B cell (primary cell): ENCODE results near the gene LIPN. TPM values are rescaled to one million over a fixed set of nuclear protein-coding genes. Genes with fewer than 3 reads are reported as not detected.
"Not testable (repeated sequence)": the region's sequence is repeated elsewhere in the genome, so short reads cannot be mapped to it uniquely, and the experiment has no call there.

Experiments
- ATAC-seq: fragments of 200-7000 bp; cut with Tn5 transposase; one replicate; pipeline ENCODE4 v1.10.0; 2021; ENCODE audit warnings: low read depth, mild to moderate bottlenecking, moderate number of reproducible peaks, moderate library complexity
- CTCF ChIA-PET: fragments of 350-600 bp; sonication (Branson Sonifier 250); formaldehyde crosslinking; loops from one replicate; lab custom pipeline; 2021; ENCODE audit warnings: antibody characterized with exemption, inconsistent platforms; lab: Charles Lee
- POLR2A ChIA-PET: fragments of 350-600 bp; sonication (Branson Sonifier 250); formaldehyde crosslinking; loops from one replicate; lab custom pipeline; 2021; ENCODE audit warnings: antibody characterized with exemption; lab: Charles Lee
- DNase-seq: peaks from one replicate; pipeline ENCODE4 v3.0.0; 2013
- H2AFZ ChIP-seq: 2 replicates; pipeline ENCODE4 v1.6.1; 2012; ENCODE audit warnings: mild to moderate bottlenecking, low read depth, low read length; ENCODE audit not compliant: insufficient read depth, poor library complexity, severe bottlenecking
- H3K27ac ChIP-seq, 2 donors: 1 replicate in 1 of 2; 2 replicates in 1 of 2; pipeline ENCODE4 v1.5.1; 2012 to 2013; ENCODE audit warnings: low read length in 2 of 2, mild to moderate bottlenecking in 2 of 2, moderate library complexity in 1 of 2
- H3K27me3 ChIP-seq, 4 experiments: fragments of 200-600 bp in 1 of 4; sonication (generic) in 1 of 4; replicated peaks in 1 of 4; 1 replicate in 2 of 4; 2 replicates in 2 of 4; pipeline versions ENCODE4 v1.6.1 to v1.7.0; 2013 to 2016; ENCODE audit warnings: low read length in 3 of 4, mild to moderate bottlenecking in 2 of 4, mixed read lengths in 1 of 4, moderate library complexity in 1 of 4; ENCODE audit not compliant: insufficient read depth in 4 of 4, control insufficient read depth in 3 of 4; ENCODE audit errors: control extremely low read depth in 1 of 4
- H3K36me3 ChIP-seq, 2 experiments: replicated peaks in 1 of 2; 1 replicate in 1 of 2; 2 replicates in 1 of 2; pipeline versions ENCODE4 v1.6.1 to v1.7.1; 2013; ENCODE audit warnings: low read length in 1 of 2; ENCODE audit not compliant: insufficient read depth in 2 of 2, control insufficient read depth in 1 of 2; ENCODE audit errors: control extremely low read depth in 1 of 2, extremely low read depth in 1 of 2
- H3K4me1 ChIP-seq, 2 donors: fragments of 200-600 bp in 1 of 2; sonication (generic) in 1 of 2; 1 replicate in 1 of 2; 2 replicates in 1 of 2; pipeline versions ENCODE4 v1.5.1 to v1.6.1; 2013 to 2017; ENCODE audit warnings: low read length in 2 of 2; ENCODE audit not compliant: control insufficient read depth in 2 of 2, insufficient read depth in 2 of 2
- H3K4me2 ChIP-seq: replicated peaks from 2 replicates; pipeline ENCODE3; 2012; ENCODE audit warnings: mild to moderate bottlenecking, low read depth, low read length; ENCODE audit not compliant: poor library complexity, severe bottlenecking
- H3K4me3 ChIP-seq, 5 experiments: fragments of 200-600 bp in 1 of 5; sonication (generic) in 1 of 5; 1 replicate in 3 of 5; 2 replicates in 2 of 5; pipeline versions ENCODE4 v1.5.1 to v1.7.0; 2011 to 2016; ENCODE audit warnings: low read length in 4 of 5, mild to moderate bottlenecking in 4 of 5, low read depth in 2 of 5, control low read depth in 1 of 5, moderate library complexity in 1 of 5; ENCODE audit not compliant: insufficient read depth in 1 of 5; ENCODE audit errors: control extremely low read depth in 1 of 5, extremely low read depth in 1 of 5
- H3K79me2 ChIP-seq: fragments of 200-600 bp; sonication (generic); one replicate; pipeline ENCODE4 v1.6.0; 2016; ENCODE audit warnings: low read length; ENCODE audit not compliant: control insufficient read depth, insufficient read depth
- H3K9ac ChIP-seq: fragments of 200-600 bp; sonication (generic); 2 replicates; pipeline ENCODE4 v1.6.1; 2017; ENCODE audit warnings: mild to moderate bottlenecking, low read length, moderate library complexity
- H3K9me3 ChIP-seq, 3 donors: one replicate each; pipeline versions ENCODE4 v1.6.1 to v1.7.1; 2013; ENCODE audit warnings: low read length in 2 of 3; ENCODE audit not compliant: control insufficient read depth in 2 of 3, insufficient read depth in 1 of 3; ENCODE audit errors: control extremely low read depth in 1 of 3
- H4K20me1 ChIP-seq: 2 replicates; pipeline ENCODE4 v1.6.0; 2012; ENCODE audit warnings: mild to moderate bottlenecking, low read length; ENCODE audit not compliant: insufficient read depth, control insufficient read depth, poor library complexity, severe bottlenecking
- H3K27ac Mint-ChIP-seq: one replicate; pipeline ENCODE4 v1.8.0; 2021; ENCODE audit warnings: mixed read lengths
- H3K27me3 Mint-ChIP-seq: one replicate; pipeline ENCODE4 v1.8.0; 2021; ENCODE audit warnings: mixed read lengths
- H3K4me1 Mint-ChIP-seq: one replicate; pipeline ENCODE4 v1.8.0; 2021; ENCODE audit warnings: mixed read lengths
- H3K4me3 Mint-ChIP-seq: one replicate; pipeline ENCODE4 v1.8.0; 2021; ENCODE audit warnings: mixed read lengths
- H3K9me3 Mint-ChIP-seq: one replicate; pipeline ENCODE4 v1.8.0; 2022; ENCODE audit warnings: mixed read lengths; ENCODE audit not compliant: insufficient read depth
- EZH2 ChIP-seq: IDR thresholded peaks from 2 replicates; pipeline ENCODE4 v1.6.1; 2012; ENCODE audit warnings: borderline replicate concordance, low read depth, mild to moderate bottlenecking, moderate library complexity, low read length; ENCODE audit not compliant: insufficient read depth, poor library complexity, severe bottlenecking
- WGBS: methylation state at CpG from one replicate; pipeline ENCODE4 v1.1.5; 2013; ENCODE audit warnings: missing lambda C conversion rate; ENCODE audit not compliant: insufficient coverage; 5-methylcytosine and 5-hydroxymethylcytosine counted together
- intact Hi-C: fragments of 100-400 bp; cut with micrococcal nuclease; formaldehyde crosslinking; loops from one replicate; pipeline ENCODE4 v1.10.0; 2022
- polyA plus RNA-seq: library from polyadenylated mRNA; depleted of rRNA; stranded (reverse); fragments of >200 nt; gene quantifications from 2 replicates; pipeline ENCODE4 v1.2.3, GENCODE V29; 2012
- total RNA-seq, 2 donors: library from RNA; stranded (reverse); fragments of 120-200 nt in 1 of 2; gene quantifications; 1 replicate in 1 of 2; 2 replicates in 1 of 2; pipeline versions ENCODE4 v1.2.3 to v1.2.4, GENCODE V29; 2013 to 2022
- TF ChIP-seq, protein P1 (sequence below): fragments of 200-600 bp; IDR thresholded peaks from one replicate; pipeline ENCODE4 v1.8.0; 2022; ENCODE audit warnings: antibody characterized with exemption, mild to moderate bottlenecking

Gene LIPN
- total and polyA plus RNA-seq, 2 donors (not counting 1 experiment from before 2014, with no cell fraction given): 0.12 TPM; not detected in 1

DNA sequence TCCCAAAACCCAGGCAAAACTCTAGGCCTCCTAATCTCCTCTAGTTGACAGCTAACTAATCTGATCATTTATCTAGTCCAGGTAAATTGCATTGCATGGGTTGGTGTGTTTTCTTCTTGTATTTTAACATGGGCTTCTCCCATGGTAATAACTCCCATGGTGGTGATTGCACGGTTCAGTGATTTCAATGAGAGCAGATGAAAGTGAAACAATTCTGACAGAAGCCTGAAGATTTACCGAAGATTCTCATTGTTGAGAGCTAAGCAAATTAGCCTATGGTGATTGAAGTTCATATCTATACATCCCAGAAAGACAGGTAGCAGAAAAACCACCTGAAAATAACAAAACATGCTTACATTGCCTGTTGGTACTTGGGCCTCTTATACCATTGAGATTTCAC lies 26.6 kb upstream of the LIPN start:
- DNase-seq (peak; percentile 20), ATAC-seq (no peak)
- no peak overlapping the region for H3K27ac ChIP-seq
- H3K4me1 ChIP-seq: peaks cover 5 to 6% of the 10 kb centered on the region in 2 donors
- H2AFZ ChIP-seq: peak overlapping the region; percentile 36
- H3K9ac ChIP-seq: no peak overlapping the region
- H3K36me3 ChIP-seq: no peaks in the 10 kb centered on the region
- no CpG with 5 or more reads among the region's 2 CpGs for WGBS
- Mint-ChIP-seq H3K27me3 (peaks cover 8% of the 10 kb centered on the region), H3K4me3 (no peak overlapping the region), H3K9me3 (no peaks in the 10 kb centered on the region), H3K27ac (no peak overlapping the region), H3K4me1 (peaks cover 11% of the 10 kb centered on the region)
- intact Hi-C loops: no loop called here
- no peaks in the 10 kb centered on the region for H3K27me3 ChIP-seq
- H3K79me2 ChIP-seq: no peaks in the 10 kb centered on the region
- ChIA-PET POLR2A (no interaction called here), CTCF (no interaction called here)
- H3K4me2 ChIP-seq: peak overlapping the region; percentile 7
- no peak for TF ChIP-seq EZH2
- H4K20me1 ChIP-seq: no peaks in the 10 kb centered on the region
- H3K4me3 ChIP-seq: no peak overlapping the region
- no peaks in the 10 kb centered on the region for H3K9me3 ChIP-seq

DNA sequence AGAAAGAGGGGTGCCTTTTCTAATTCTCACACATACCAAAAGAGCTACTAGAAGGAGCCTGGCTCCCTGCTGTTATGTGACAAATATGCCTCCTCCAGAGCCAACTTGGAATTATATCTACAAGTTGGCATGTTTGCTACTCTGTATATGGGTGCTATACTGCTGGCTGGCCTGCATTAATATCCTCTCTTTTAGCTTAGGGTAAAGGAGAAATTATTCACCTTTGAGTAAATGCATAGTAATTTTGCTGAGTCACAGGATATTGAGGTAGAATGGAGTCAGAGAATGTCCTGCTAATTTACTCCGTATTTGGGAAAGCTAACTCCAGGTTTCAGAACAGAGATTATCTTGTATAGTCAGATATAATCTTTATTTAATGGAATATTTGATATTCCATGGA lies 24.2 kb upstream of the LIPN start:
- no peaks in the 10 kb centered on the region for H3K36me3 ChIP-seq
- no peak overlapping the region for H3K4me3 ChIP-seq
- Mint-ChIP-seq H3K27ac (no peak overlapping the region), H3K4me1 (peaks cover 11% of the 10 kb centered on the region), H3K27me3 (peaks cover 14% of the 10 kb centered on the region), H3K4me3 (no peak overlapping the region), H3K9me3 (no peaks in the 10 kb centered on the region)
- CTCF ChIA-PET: no interaction called here
- no peak overlapping the region for H3K9ac ChIP-seq
- H3K4me2 ChIP-seq: no peak overlapping the region
- POLR2A ChIA-PET: no interaction called here
- no peaks in the 10 kb centered on the region for H3K9me3 ChIP-seq
- peaks cover 5 to 6% of the 10 kb centered on the region in 2 donors for H3K4me1 ChIP-seq
- H3K27me3 ChIP-seq: peaks cover 0 to 2% (median 0%) of the 10 kb centered on the region in 4 experiments
- intact Hi-C loops: no loop called here
- no peak overlapping the region for H3K27ac ChIP-seq
- no CpG with 5 or more reads among the region's 1 CpG for whole genome bisulfite sequencing
- DNase-seq (no peak), ATAC-seq (no peak)
- no peak overlapping the region for H2AFZ ChIP-seq
- TF ChIP-seq, protein P1, sequence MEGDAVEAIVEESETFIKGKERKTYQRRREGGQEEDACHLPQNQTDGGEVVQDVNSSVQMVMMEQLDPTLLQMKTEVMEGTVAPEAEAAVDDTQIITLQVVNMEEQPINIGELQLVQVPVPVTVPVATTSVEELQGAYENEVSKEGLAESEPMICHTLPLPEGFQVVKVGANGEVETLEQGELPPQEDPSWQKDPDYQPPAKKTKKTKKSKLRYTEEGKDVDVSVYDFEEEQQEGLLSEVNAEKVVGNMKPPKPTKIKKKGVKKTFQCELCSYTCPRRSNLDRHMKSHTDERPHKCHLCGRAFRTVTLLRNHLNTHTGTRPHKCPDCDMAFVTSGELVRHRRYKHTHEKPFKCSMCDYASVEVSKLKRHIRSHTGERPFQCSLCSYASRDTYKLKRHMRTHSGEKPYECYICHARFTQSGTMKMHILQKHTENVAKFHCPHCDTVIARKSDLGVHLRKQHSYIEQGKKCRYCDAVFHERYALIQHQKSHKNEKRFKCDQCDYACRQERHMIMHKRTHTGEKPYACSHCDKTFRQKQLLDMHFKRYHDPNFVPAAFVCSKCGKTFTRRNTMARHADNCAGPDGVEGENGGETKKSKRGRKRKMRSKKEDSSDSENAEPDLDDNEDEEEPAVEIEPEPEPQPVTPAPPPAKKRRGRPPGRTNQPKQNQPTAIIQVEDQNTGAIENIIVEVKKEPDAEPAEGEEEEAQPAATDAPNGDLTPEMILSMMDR: no peak
- no peak for TF ChIP-seq EZH2
- H3K79me2 ChIP-seq: no peaks in the 10 kb centered on the region
- no peaks in the 10 kb centered on the region for H4K20me1 ChIP-seq

GRCh38 chr10:88741921-88742320 lies 17.9 kb upstream of the LIPN start:
- H3K27me3 Mint-ChIP-seq: peaks cover 38% of the 10 kb centered on the region
- intact Hi-C loops, H2AFZ ChIP-seq, H3K9ac ChIP-seq, H3K79me2 ChIP-seq, H4K20me1 ChIP-seq, H3K9me3 ChIP-seq, CTCF ChIA-PET, H3K4me2 ChIP-seq, H3K27ac ChIP-seq, POLR2A ChIA-PET, ATAC-seq, H3K36me3 ChIP-seq, H3K9me3 Mint-ChIP-seq, H3K4me3 Mint-ChIP-seq, H3K4me1 Mint-ChIP-seq, H3K4me3 ChIP-seq, DNase-seq, H3K27ac Mint-ChIP-seq, H3K4me1 ChIP-seq, H3K27me3 ChIP-seq: not testable (repeated sequence)
- 0% methylated on average over 1 of the region's 5 CpGs for WGBS
